Stimulated activated CD8-positive, alpha-beta memory T cell treated with anti-CD3 and anti-CD28 coated beads, Interleukin-4, amount 100 ng/mL, for 24 hours (primary cell): ENCODE measurements around the gene UBQLN2.
"Not testable (repeated sequence)": the region's sequence is repeated elsewhere in the genome, so short reads cannot be mapped to it uniquely, and the experiment has no call there.

Source experiments
- DNase-seq: peaks from one replicate; pipeline ENCODE4 v3.0.0-alpha.2; 2020; ENCODE audit warnings: low read depth

The UBQLN2 gene

DNA sequence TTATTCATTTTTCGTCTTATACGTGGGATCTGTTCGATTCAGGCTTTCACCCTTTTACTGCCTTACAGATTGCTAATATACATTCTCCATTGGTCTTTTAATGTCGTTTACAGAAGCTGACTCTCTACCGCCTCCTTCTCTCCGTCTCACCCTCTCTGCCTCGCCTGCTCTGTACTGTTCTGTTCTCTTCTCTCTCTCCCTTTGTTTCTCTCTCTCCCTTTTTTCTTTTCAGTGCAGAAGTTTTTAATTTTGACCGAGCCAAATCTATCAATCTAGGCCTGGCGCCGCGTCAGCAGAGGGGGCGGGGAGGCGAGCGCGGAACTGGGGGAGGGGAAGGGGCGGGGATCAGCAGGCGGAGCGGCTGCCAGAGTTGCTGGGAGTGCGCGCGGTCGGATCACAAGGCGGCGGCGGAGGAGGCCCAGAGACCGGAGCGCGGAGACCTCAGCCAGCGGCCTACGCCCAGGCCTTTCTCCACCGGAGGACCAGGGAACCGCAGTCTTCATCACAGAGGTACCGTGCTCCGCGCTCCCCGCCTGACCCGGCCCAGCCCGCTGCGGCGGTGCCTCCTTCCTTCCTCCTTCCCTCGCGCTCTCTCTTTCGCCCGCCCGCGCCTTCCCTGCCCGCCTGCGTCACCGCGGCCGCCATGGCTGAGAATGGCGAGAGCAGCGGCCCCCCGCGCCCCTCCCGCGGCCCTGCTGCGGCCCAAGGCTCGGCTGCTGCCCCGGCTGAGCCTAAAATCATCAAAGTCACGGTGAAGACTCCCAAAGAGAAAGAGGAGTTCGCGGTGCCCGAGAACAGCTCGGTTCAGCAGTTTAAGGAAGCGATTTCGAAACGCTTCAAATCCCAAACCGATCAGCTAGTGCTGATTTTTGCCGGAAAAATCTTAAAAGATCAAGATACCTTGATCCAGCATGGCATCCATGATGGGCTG is at the start of gene UBQLN2:
Gene UBQLN2 (plus strand): TSS at position 397 of the 931 bp plus-strand sequence. CDS start 247 bp downstream, at position 644.
- peak; percentile 67 for DNase-seq

DNA sequence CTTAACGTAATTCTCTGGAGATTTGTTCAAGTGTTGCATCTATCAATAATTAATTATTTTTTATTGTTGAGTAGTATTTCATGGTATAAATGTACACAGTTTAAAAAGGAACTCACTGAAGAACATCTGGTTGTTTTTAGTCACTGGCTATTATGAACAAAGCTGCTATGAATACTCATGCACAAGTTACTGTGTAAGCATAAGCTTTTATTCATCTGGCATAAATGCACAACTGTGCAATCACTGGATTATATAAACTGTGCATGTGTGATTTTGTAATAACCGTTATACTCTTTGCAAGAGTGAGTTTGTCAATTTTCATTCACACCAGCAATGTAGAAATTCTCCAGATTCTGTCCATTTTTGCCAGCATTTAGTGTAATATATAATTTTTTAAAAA is 43.8 kb upstream of the UBQLN2 start:
- no peak for DNase-seq

DNA sequence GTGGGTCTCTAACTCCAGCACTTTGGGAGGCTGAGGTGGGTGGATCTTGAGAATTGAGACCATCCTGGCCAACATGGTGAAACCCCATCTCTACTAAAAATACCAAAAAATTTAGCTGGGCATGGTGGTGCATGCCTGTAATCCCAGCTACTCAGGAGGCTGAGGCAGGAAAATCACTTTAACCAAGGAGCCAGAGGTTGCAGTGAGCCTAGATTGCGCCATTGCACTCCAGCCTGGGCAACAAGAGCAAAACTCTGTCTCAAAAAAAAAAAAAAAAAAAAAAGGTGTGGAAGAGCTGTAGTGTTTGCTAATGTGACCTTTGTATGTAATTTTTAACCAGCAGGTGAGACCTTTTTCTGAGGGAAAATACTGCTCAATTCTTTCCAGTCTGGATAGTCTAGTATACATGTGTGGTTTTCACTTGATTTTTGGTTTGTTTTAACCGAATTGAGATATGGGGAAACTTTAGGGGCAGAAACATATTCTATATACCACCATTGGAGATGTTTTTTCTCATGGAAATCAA is 33.9 kb upstream of the UBQLN2 start:
- not testable (repeated sequence) for DNase-seq

DNA sequence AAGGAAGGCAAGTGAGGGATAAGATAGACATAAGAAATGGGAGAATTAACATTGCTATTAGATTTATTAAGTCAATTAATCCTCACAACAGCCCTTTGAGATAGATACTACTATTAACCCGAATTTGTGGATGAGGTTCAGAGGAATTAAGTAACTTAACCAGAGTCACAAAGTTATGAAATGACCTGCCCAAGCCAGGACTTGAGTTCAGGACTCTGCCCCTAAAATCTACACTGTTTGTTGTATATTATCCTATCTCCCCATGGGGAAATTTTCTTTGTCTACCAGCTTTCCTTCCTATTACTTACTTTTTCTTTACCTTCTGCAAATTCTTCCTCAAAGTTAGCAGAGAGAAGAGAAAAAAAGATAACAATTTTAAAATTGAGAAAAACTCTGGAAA is 33.4 kb upstream of the UBQLN2 start:
- DNase-seq, result no peak

DNA sequence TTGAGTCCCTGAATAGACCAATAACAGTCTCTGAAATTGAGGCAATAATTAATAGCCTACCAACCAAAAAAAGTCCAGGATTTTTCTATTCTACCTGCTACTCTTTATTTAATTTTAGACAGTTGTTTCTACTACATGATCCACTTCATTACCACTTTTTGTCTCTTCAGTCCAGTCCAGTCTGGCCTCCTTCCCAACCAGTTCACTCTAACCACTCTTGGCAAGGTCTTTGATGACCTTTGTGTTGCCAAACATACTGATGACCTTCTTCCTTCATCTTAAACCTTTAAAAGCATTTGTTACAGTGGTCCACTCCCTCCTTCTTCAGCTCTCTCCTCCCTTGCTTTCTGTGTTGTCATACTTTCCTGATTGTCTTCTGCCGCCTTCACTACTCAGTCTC is 12.8 kb upstream of the UBQLN2 start:
- DNase-seq, result no peak

DNA sequence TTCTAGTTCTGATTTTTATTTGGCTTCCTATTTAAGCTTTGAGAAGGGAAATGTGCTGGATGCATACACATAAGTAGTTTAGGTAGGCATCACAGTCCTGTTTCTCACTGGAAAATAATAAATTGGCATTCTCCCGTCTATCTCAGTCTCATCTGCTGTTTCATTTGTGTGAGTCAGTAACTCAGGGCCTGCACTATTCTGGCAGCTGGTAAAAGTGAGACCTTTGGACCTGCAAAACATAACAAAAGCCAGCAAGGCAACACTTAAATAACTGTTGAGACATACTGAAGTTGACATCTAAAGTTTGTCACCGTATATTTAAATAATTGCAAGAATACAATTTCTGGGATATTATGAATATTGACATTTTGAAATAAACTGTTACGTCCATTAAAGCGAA is 8.6 kb upstream of the UBQLN2 start:
- DNase-seq, result no peak

DNA sequence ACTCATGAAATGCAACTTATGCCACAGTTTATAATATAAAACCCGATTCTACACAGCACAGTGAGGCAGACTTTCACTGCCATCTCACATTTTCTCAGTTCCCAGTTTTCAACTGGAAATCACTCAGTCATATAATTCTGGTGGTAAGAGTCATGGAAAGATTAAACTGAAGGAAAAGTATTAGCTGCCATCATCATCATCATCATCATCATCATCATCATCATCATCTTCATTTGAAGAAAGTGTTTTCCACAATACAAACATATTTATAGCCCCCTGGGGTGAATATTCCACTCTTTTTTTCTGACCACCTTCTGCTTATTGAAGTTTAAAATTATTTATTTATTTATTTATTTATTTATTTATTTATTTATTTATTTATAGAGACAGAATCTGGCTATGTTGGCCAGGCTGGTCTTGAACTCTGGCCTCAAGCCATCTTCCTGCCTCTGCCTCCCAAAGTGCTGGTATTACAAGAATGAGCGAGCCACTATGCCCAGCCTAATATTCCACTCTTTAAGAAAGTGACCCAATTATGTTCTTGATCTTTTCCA is 6.0 kb upstream of the UBQLN2 start:
- DNase-seq, result no peak

DNA sequence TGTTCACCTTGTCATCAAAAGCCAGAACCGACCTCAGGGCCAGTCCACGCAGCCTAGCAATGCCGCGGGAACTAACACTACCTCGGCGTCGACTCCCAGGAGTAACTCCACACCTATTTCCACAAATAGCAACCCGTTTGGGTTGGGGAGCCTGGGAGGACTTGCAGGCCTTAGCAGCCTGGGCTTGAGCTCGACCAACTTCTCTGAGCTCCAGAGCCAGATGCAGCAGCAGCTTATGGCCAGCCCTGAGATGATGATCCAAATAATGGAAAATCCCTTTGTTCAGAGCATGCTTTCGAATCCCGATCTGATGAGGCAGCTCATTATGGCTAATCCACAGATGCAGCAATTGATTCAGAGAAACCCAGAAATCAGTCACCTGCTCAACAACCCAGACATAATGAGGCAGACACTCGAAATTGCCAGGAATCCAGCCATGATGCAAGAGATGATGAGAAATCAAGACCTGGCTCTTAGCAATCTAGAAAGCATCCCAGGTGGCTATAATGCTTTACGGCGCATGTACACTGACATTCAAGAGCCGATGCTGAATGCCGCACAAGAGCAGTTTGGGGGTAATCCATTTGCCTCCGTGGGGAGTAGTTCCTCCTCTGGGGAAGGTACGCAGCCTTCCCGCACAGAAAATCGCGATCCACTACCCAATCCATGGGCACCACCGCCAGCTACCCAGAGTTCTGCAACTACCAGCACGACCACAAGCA is 898 bp downstream of the UBQLN2 start:
- no peak for DNase-seq

DNA sequence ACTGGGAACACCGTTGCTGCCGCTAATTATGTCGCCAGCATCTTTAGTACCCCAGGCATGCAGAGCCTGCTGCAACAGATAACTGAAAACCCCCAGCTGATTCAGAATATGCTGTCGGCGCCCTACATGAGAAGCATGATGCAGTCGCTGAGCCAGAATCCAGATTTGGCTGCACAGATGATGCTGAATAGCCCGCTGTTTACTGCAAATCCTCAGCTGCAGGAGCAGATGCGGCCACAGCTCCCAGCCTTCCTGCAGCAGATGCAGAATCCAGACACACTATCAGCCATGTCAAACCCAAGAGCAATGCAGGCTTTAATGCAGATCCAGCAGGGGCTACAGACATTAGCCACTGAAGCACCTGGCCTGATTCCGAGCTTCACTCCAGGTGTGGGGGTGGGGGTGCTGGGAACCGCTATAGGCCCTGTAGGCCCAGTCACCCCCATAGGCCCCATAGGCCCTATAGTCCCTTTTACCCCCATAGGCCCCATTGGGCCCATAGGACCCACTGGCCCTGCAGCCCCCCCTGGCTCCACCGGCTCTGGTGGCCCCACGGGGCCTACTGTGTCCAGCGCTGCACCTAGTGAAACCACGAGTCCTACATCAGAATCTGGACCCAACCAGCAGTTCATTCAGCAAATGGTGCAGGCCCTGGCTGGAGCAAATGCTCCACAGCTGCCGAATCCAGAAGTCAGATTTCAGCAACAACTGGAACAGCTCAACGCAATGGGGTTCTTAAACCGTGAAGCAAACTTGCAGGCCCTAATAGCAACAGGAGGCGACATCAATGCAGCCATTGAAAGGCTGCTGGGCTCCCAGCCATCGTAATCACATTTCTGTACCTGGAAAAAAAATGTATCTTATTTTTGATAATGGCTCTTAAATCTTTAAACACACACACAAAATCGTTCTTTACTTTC is 1.8 kb downstream of the UBQLN2 start:
- DNase-seq, result no peak

DNA sequence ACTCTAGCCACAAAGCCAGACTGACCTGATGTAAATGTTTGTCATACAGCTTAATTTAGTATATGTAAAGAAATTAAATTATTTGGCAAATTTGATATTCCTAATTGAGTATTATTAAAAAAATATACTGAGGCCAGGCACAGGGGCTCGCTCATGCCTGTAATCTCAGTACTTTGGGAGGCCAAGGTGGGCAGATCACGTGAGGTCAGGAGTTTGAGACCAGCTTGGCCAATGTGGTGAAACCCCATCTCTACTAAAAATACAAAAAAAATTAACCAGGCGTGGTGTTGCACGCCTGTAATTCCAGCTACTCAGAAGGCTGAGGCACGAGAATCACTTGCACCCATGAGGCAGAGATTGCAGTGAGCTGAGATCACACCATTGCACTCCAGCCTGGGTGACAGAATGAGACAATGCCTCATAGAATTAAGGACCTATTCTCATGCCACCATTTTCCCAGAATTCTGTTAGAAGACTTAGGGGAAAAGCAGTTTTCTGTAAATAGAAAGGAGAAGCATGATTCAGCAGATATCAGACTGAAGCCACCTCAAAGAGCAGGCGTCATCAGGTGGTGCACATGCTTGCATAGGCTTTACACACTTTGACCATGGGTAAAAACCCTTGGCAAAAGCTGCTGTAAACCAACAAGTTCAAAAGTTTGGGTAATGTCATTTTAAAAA is 6.1 kb downstream of the UBQLN2 start:
- DNase-seq, result no peak

DNA sequence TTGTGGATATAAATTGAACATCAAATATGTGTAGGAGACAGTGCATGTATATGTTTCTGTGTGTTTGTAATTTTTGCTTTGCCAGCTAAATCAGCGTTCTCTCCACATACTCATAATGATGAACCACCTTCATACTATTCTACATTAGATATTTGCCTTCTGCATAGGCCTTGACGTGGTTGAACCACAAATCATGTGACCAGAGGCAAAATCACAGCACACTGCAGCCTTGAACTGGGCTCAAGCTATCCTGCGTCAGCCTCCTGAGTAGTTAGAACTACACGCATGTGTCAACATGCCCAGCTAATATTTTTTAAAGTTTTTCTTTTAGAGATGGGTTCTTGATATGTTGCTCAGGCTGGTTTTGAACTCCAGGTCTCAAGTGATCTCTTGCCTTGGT is 9.5 kb downstream of the UBQLN2 start:
- DNase-seq, result no peak

DNA sequence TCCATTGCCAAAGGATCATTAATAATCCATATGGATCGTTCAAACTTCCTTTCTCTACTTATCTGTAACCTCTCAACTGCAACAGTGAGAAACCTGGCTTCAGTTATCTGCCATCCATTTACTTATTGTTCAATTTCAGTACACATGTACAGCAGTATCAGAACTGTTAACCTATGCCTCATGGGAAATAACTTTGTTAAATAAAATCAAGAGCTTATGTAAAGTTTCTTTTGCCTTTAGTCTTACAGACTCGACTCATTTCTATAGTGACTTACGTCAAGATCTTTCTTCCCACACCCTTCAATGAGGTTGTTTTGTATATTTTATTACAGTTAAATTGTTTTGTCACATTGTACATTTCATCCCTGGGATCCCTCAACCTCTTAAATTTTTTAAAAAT is 11.4 kb downstream of the UBQLN2 start:
- DNase-seq, result no peak

DNA sequence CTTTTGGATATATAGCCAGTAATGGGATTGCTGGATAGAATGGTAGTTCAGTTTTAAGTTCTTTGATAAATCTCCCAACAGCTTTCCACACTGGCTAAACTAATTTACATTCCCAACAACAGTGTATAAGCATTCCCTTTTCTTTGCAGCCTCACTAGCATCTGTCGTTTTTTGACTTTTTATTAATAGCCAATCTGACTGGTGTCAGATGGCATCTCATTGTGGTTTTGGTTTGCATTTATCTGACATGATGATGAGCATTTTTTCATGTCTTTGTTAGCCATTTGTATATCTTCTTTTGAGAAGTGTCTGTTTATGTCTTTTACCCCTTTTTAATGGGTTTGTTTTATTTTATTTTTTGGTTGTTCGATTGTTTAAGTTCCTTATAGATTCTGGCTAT is 13.3 kb downstream of the UBQLN2 start:
- DNase-seq, result no peak

DNA sequence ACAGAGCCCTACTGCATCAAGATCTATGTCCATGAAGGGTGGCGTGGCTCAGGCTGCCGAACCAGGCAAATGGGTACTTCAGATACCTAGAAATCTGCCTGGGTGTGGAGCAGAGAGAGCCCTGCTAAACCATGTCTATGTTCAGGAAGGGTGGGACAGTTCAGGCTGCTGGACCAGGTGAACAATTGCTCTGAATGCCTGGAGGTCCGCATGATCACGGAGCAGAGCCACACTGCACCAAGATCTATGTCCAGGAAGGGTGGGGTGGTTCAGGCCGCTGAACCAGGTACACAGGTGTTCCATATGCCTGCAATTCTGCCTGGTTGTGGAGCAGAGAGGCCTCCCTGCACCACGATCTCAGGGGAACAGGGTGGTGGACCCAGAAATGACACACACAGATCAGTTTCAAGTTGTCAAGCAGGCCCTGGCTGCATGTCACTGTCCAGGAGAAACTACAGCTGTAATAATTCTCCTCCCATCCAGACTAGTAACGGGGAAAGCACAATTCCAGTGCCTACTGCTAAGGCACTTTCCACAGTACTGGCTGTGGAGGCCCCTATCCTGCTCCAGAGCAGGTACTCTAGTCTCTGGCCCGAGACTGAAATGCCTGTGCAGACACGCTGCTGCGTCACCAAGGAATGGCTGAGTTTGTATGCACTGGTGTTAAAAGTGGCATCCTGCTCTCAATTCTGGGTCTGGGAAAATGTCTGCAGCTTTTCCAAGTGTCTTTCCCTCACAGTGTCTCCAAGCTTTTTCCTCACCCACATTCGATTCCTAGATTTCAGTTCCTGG is 25.2 kb downstream of the UBQLN2 start:
- no peak for DNase-seq

DNA sequence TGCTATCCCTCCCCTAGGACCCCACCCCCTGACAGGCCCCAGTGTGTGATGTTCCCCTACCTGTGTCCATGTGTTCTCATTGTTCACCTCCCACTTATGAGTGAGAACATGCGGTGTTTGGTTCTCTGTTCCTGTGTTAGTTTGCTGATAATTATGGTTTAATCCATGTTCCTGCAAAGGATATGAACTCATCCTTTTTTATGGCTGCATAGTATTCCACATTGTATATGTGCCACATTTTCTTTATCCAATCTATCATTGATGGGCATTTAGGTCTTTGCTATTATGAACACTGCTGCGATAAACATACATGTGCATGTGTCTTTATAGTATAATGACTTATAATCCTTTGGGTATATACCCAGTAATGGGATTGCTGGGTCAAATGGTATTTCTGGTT is 28.4 kb downstream of the UBQLN2 start:
- DNase-seq, result not testable (repeated sequence)

DNA sequence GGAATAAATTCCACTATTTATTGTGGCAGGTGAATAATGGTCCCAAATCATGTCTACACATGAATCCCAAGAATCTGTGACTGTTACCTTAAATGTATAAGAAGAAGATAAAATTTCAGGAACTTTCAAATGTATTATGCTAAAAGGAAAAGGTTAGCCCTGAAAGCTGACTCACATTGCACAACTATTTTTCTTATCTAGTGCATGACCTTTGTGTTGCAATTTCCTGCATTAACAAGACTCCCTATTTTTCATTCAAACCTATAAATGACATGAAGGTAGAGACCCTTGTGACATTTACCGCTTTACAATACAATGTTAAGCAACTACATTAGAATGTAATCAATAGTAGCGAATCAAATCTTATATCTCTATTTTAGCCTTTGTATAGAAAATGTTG is 36.7 kb downstream of the UBQLN2 start:
- no peak for DNase-seq

DNA sequence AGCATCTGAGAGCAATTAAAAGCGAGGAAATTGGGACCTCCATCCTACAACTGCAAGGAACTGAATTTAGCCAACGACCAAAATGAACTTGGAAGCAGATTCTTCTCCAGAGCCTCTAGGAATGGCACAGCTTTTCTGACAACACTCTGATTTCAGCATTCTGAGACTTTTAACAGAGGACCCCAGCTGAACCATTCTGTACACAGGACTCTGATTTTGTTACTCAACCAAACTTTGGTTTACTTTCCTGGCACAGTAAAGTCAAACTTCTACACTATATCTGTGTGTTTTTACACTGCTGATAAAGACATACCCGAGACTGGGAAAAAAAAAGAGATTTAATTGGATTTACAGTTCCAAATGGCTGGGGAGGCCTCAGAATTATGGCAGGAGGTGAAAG is 37.6 kb downstream of the UBQLN2 start:
- no peak for DNase-seq

DNA sequence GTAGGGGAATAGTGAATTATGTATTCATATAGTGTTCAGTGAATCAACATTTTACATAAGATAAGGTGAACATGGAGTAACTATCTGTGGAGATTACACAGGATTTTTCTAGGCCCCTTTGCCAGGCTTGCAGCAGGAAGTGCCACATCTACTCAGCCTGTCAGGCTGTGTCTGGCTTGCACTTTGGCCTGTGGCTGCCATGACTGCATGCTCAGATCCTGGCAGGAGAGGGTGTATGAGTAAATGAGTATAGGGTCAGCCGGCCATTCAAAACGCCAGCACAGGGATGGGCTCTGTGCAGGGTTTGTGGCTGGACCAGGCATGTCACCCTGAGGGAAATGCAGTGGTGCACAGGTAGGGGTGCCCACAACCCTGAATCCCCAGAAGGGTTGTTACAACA is 51.9 kb downstream of the UBQLN2 start:
- DNase-seq, result no peak
